Activated naive CD4-positive, alpha-beta T cell treated with anti-CD3 and anti-CD28 coated beads, Interleukin-2, amount 10 ng/mL, durations not matched to agents 7 days and 5 days (primary cell): Measurements from ENCODE around the gene CYSLTR2.

Experiments
- CTCF ChIA-PET: fragments of 350-600 bp; sonication (Branson Sonifier 250); formaldehyde crosslinking; loops from one replicate; lab custom pipeline; 2021; ENCODE audit warnings: antibody characterized with exemption; lab: Charles Lee
- DNase-seq: peaks from one replicate; pipeline ENCODE4 v3.0.0-alpha.2; 2020
- H3K27ac Mint-ChIP-seq: one replicate; pipeline ENCODE4 v1.8.0; 2021; ENCODE audit warnings: mild to moderate bottlenecking, moderate library complexity, mixed read lengths
- H3K27me3 Mint-ChIP-seq: one replicate; pipeline ENCODE4 v1.8.0; 2021; ENCODE audit warnings: mild to moderate bottlenecking, mixed read lengths
- H3K36me3 Mint-ChIP-seq: one replicate; pipeline ENCODE4 v1.8.0; 2021; ENCODE audit warnings: mixed read lengths
- H3K4me1 Mint-ChIP-seq: one replicate; pipeline ENCODE4 v1.8.0; 2021; ENCODE audit warnings: mixed read lengths
- H3K4me3 Mint-ChIP-seq: one replicate; pipeline ENCODE4 v1.8.0; 2021; ENCODE audit warnings: mild to moderate bottlenecking, moderate library complexity, mixed read lengths
- H3K9me3 Mint-ChIP-seq: one replicate; pipeline ENCODE4 v1.8.0; 2021; ENCODE audit warnings: mixed read lengths

CYSLTR2 gene

DNA sequence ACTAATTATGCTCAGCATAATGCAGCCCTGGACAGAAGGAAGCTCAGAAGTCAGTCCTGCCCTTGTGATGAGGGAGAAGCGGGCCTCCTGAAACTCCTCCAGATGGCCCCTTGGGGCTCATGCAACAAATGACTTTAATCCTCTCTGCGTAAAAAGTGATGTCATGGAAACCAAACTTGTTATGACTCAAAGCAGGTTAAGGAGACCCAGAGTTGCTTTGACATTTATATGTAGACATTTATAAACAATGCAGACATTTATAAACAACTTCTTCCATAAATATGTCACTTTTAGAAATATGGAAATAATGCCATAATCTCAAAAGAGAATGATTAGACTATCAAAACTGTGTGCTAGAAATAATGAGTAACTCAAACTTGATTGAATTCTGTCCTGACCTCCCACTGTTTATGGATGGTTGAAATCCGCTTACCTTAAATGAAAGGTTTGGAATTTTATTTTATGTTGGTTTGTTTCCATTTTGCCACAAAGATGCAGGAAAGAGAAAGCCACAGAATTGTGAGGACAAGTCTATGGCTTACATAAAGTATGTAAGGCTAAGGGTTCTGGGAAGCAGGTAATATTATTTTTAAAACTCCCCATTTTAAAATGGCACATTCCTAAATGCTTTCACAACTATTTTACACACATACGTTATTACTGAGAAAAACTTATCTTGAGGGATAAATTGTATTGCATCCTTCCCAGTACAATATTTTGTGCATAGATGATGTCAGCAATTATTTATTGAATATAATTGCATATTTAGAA lies 73.7 kb downstream of the CYSLTR2 start:
- no peaks in the 10 kb centered on the region for H3K36me3 Mint-ChIP-seq
- peaks cover 7% of the 10 kb centered on the region for H3K4me1 Mint-ChIP-seq
- no peak overlapping the region for H3K4me3 Mint-ChIP-seq
- no peak overlapping the region for H3K27ac Mint-ChIP-seq
- H3K27me3 Mint-ChIP-seq = peaks cover 10% of the 10 kb centered on the region
- CTCF ChIA-PET = no interaction called here
- no peaks in the 10 kb centered on the region for H3K9me3 Mint-ChIP-seq
- no peak for DNase-seq

DNA sequence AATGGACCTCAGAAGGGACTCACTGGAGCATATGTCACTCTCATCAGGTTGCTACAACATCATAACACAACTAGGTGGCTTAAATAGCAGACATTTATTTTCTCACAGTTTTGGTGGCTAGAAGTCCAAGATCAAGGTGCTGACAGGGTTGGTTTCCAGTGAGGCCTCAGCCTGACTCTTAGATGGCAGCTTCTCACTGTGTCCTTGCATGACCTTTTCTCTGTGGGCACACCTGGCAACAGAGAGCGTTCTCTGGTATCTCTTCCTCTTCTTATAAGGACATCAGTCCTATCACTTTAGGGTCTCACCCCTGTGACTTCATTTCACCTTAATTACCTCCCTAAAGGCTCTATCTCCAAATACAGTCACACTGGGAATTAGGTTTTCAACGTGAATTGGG lies 74.5 kb downstream of the CYSLTR2 start:
- no peaks in the 10 kb centered on the region for H3K36me3 Mint-ChIP-seq
- CTCF ChIA-PET = no interaction called here
- no peak overlapping the region for H3K27ac Mint-ChIP-seq
- no peak for DNase-seq
- H3K27me3 Mint-ChIP-seq = peaks cover 5% of the 10 kb centered on the region
- no peak overlapping the region for H3K4me3 Mint-ChIP-seq
- no peaks in the 10 kb centered on the region for H3K9me3 Mint-ChIP-seq
- H3K4me1 Mint-ChIP-seq = peaks cover 7% of the 10 kb centered on the region

DNA sequence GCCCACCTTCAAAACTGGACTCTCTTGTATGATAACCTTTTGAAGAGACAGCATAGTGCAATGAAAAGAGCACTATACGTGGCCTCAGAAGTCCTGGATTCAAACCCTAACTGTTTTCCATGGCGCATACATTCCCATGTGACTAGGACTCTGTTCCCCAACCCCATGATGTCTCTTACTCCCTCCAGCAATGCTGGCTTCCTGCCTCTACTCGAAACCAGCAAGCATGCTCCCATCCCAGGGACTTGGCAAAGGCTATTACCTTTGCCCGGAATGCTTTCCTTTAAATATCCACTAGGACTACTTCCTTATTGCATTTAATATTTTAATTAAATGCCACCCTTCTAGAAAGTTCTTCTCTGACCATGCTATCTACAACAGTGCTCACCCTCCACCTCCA lies 75.1 kb downstream of the CYSLTR2 start:
- CTCF ChIA-PET = no interaction called here
- no peaks in the 10 kb centered on the region for H3K36me3 Mint-ChIP-seq
- H3K4me1 Mint-ChIP-seq = peaks cover 7% of the 10 kb centered on the region
- no peak for DNase-seq
- peaks cover 5% of the 10 kb centered on the region for H3K27me3 Mint-ChIP-seq
- H3K27ac Mint-ChIP-seq = no peak overlapping the region
- peaks cover 3% of the 10 kb centered on the region for H3K9me3 Mint-ChIP-seq
- H3K4me3 Mint-ChIP-seq = no peak overlapping the region

DNA sequence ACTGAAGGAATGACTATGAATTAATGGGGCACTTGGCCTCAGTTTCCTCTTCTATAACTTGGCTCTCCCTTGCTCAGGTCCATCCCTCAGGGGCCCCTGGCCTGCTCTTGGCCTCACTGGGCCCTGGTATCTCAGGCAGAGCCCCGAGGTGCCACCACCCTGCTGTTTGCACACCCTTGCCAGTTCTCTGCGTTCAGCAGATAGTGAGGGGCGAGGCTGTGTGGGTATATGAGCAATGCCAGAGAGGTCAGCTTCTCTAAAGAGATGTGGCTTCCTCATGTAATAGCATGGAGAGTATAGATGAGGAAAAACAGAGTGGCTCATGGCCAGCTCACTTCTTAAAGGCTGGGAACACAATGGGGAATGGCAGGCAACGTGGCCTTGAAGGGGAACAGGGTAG lies 76.1 kb downstream of the CYSLTR2 start:
- CTCF ChIA-PET = no interaction called here
- DNase-seq = no peak
- H3K9me3 Mint-ChIP-seq = peaks cover 3% of the 10 kb centered on the region
- H3K4me1 Mint-ChIP-seq = peaks cover 7% of the 10 kb centered on the region
- peaks cover 6% of the 10 kb centered on the region for H3K27me3 Mint-ChIP-seq
- no peaks in the 10 kb centered on the region for H3K36me3 Mint-ChIP-seq
- no peak overlapping the region for H3K27ac Mint-ChIP-seq
- no peak overlapping the region for H3K4me3 Mint-ChIP-seq

DNA sequence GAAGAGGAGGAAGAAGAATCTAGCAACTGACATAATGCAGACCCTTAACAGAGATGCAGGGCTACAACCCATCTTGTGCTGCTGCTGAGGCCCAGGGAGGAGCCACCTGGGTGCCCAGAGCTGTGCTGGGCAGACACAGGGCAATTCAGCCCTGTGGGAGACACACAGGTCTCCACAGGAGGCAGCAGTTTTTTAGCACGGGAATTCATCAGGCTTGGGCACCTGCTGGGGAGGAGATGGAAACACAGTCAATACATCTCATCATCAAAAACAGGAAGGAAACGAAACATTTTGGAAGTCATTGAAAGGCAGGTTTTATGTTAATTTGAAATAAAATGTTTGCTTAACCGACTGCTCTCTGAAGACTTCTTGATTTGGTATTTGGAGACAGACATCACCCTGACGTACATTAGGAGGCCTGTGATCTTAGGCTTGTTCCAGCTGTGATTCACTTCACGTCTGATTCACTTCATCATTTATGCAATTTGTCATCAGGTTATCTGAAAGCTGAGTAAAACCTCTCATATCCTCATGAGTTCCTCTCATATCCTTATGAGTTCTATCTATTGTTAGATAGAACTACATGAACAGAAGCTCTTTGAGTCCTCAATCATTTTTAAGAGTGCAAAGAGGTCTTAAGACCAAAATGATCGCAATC lies 77.4 kb downstream of the CYSLTR2 start:
- H3K27me3 Mint-ChIP-seq = peaks cover 10% of the 10 kb centered on the region
- no peak overlapping the region for H3K27ac Mint-ChIP-seq
- CTCF ChIA-PET = interaction anchor here (0.6 to 5.1 kb wide), 14 partner anchors 8 to 827 kb away, joined by 3 to 53 read pairs (median 4); no protein-coding TSS in a partner anchor
- peaks cover 7% of the 10 kb centered on the region for H3K4me1 Mint-ChIP-seq
- H3K9me3 Mint-ChIP-seq = peaks cover 3% of the 10 kb centered on the region
- H3K36me3 Mint-ChIP-seq = no peaks in the 10 kb centered on the region
- no peak for DNase-seq
- no peak overlapping the region for H3K4me3 Mint-ChIP-seq

DNA sequence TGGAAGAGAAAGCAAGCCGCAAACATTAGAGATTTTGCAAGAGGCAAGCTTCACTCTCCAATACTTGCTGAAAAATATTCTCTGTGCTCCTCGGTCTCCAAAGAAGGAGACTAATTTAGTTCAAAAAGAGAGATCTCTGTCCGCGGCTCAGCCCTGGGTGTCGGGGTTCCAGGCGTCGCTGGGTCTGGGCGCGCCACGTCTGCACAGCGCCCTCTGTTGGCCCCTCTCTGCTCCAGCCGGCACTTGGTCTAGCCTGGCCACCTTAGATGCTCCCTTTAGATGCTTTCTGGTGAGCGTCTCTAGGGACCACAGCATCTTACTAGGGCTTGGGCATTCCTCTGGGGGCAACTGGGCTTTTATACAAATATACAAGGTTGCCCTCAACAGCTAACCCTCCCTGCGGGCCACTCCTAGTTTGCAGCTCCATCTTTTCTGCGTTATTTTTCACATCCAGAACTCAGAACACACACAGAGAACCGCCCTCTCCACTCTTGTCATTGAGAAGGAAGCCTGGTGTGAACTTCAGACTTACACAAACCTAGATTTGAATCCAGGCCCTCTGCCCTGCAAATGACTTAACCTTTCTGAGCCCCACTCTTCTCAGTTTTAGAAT lies 78.3 kb downstream of the CYSLTR2 start:
- Mint-ChIP-seq H3K27me3 (peaks cover 10% of the 10 kb centered on the region), H3K4me3 (peak overlapping the region; percentile 61), H3K36me3 (no peaks in the 10 kb centered on the region), H3K9me3 (peaks cover 3% of the 10 kb centered on the region), H3K4me1 (peaks cover 7% of the 10 kb centered on the region), H3K27ac (no peak overlapping the region)
- CTCF ChIA-PET = interaction anchor here (0.6 to 5.1 kb wide), 13 partner anchors 9 to 828 kb away, joined by 3 to 53 read pairs (median 5); no protein-coding TSS in a partner anchor
- peak; percentile 70 for DNase-seq

DNA sequence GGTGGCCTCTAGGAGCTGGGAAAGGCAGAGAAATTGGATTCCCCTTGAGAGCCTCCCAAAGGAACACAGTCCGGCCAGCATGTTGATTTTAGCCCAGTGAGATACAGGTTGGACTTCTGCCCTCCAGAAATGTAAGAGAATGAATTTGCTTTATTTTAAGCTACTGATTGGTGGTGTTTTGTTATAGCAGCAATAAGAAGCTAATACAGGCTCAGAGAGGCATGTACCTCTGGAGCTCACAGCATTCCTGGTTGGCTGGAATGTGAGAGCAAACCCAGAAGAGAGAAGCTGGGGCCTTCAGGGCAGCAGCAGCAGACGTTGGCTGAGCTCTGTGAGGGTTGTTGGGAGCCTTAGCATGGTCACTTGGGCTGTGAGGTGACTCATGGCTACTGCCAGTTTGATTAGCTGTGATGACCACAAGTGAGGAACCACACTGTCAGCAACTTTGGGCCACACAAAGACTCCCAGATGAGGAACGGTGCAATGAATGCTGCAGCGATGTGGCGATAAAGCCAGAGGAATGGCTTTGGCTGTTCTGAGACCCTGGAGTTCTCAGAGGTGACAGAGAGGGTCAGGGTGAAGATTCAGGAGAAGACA lies 80.1 kb downstream of the CYSLTR2 start:
- no peaks in the 10 kb centered on the region for H3K36me3 Mint-ChIP-seq
- peaks cover 7% of the 10 kb centered on the region for H3K4me1 Mint-ChIP-seq
- H3K4me3 Mint-ChIP-seq = no peak overlapping the region
- CTCF ChIA-PET = interaction anchor here (0.9 to 5.1 kb wide), 6 partner anchors 11 to 200 kb away, joined by 3 to 53 read pairs (median 4); no protein-coding TSS in a partner anchor
- H3K27me3 Mint-ChIP-seq = peaks cover 10% of the 10 kb centered on the region
- H3K27ac Mint-ChIP-seq = no peak overlapping the region
- H3K9me3 Mint-ChIP-seq = peaks cover 3% of the 10 kb centered on the region
- no peak for DNase-seq

DNA sequence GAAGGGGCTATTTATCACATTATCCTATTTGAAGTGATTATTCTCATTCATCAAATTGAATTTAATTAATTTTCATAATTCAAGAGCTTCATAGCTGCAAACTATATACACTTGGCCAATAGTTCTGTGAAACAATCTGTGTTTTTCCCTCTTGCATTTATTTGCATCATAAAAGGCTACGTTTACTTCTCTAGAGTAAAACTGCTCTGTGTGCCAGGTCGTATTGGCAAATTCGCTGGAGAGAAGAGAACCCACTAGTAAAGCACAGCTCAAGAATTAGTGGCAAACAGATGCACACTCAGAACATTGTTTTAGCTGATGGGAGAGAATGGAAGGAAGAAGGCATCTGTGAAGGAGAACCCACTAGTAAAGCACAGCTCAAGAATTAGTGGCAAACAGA lies 81.8 kb downstream of the CYSLTR2 start:
- H3K9me3 Mint-ChIP-seq = peaks cover 3% of the 10 kb centered on the region
- no peak overlapping the region for H3K27ac Mint-ChIP-seq
- DNase-seq = no peak
- H3K36me3 Mint-ChIP-seq = no peaks in the 10 kb centered on the region
- no peak overlapping the region for H3K4me3 Mint-ChIP-seq
- CTCF ChIA-PET = interaction anchor here (0.6 kb wide), 1 partner anchor 460 kb away, joined by 3 read pairs; no protein-coding TSS in a partner anchor
- peaks cover 7% of the 10 kb centered on the region for H3K4me1 Mint-ChIP-seq
- H3K27me3 Mint-ChIP-seq = peaks cover 10% of the 10 kb centered on the region

DNA sequence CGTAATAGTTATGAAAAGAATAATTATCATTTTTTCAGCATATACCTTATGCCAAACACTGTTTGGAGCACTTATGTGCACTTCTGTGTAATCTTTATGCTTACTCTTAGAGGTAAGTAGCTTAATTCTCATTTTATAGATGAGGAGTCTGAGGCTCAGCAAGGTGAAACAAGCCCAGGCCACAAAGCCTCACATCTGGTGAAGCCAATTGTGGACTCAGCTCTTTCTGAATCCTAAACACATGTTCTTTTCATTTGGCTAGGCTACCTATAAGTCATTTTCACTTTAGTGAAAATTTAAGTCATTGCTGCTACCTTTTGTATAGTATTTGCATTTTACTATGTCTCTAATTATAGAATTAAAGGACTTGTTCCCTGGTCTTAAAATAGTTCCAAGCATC lies 84.0 kb downstream of the CYSLTR2 start:
- H3K4me1 Mint-ChIP-seq = no peaks in the 10 kb centered on the region
- no peaks in the 10 kb centered on the region for H3K36me3 Mint-ChIP-seq
- peaks cover 3% of the 10 kb centered on the region for H3K9me3 Mint-ChIP-seq
- H3K27me3 Mint-ChIP-seq = peaks cover 5% of the 10 kb centered on the region
- CTCF ChIA-PET = interaction anchor here (1.2 kb wide), 1 partner anchor 140 kb away, joined by 3 read pairs; no protein-coding TSS in a partner anchor
- H3K4me3 Mint-ChIP-seq = no peak overlapping the region
- no peak overlapping the region for H3K27ac Mint-ChIP-seq
- DNase-seq = no peak

DNA sequence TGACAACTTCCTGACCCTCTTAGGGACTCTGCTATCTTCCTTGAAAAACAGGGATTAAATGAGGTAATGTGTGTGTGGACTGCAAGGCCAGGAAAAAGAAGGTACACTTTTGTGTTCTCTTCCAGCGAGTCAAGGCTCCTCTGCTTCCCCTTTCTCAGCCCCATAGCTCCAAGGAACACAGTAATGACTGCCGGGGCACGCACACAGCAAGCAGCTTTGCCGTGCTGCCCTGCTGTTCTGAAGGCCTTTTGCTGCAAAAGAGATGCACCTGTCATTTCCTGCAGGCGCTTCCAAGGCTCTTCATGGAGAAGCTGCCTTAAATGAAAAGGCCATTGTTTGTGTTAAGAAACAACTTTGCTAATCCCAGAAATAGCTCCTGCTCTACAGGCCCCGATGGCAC lies 84.6 kb downstream of the CYSLTR2 start:
- DNase-seq = no peak
- peaks cover 2% of the 10 kb centered on the region for H3K9me3 Mint-ChIP-seq
- H3K4me1 Mint-ChIP-seq = no peaks in the 10 kb centered on the region
- H3K27ac Mint-ChIP-seq = no peak overlapping the region
- peaks cover 5% of the 10 kb centered on the region for H3K27me3 Mint-ChIP-seq
- CTCF ChIA-PET = interaction anchor here (1.2 kb wide), 1 partner anchor 141 kb away, joined by 3 read pairs; no protein-coding TSS in a partner anchor
- no peaks in the 10 kb centered on the region for H3K36me3 Mint-ChIP-seq
- no peak overlapping the region for H3K4me3 Mint-ChIP-seq

DNA sequence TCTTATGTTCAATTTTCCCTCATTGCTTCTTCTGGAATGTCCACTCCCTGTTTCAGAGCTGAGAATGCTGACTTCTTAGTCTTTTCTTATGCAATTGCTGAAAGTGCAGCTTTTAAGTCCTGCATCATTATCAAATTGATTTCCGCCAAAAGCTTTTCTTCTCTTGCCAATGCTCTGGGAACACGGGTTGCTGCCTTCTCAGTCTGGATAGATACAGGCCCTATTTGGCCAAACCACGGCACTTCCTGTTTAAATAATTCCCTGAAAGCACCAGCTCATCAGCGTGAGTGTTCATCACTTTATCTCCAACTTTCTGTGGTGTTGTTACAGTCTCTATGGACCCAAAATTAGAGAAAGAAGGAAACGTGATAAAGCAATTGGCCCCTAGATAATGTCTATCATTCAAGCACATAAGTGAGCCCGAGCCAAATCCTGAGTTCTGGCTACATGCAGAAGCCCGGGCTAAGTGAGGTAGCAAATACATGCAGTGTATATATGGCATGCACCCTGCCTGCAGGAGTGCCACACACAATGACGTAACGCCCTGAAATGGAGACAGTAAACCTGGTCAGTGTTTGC lies 85.7 kb downstream of the CYSLTR2 start:
- no peak overlapping the region for H3K27ac Mint-ChIP-seq
- CTCF ChIA-PET = interaction anchor here (1.1 kb wide), 1 partner anchor 11 kb away, joined by 3 read pairs; no protein-coding TSS in a partner anchor

DNA sequence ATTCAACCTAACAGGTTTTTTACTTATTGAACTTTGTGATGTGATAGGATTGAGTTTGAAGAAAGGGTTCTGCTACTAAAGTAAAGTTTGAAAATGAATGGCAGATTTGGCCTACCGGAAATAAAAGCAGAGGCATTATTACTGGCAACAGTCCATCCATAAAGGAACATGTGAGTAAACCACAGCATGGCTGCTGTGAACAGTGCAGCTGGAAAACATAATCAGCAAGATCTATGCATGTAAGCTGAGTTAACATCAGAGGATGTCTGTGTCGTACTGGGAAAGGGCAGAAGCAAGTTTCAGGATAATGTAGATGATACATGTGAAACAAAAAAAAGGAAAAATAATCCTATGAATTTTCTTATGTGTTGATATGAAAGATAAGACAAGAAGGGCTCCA lies 87.6 kb downstream of the CYSLTR2 start:
- no peak for DNase-seq
- H3K27ac Mint-ChIP-seq = no peak overlapping the region
- no peaks in the 10 kb centered on the region for H3K4me1 Mint-ChIP-seq
- H3K36me3 Mint-ChIP-seq = no peaks in the 10 kb centered on the region
- H3K27me3 Mint-ChIP-seq = no peaks in the 10 kb centered on the region
- H3K9me3 Mint-ChIP-seq = peaks cover 3% of the 10 kb centered on the region
- H3K4me3 Mint-ChIP-seq = no peak overlapping the region
- CTCF ChIA-PET = interaction anchor here (1.4 kb wide), 1 partner anchor 140 kb away, joined by 3 read pairs; no protein-coding TSS in a partner anchor

More for the DNA sequence above, 85.7 kb downstream of the CYSLTR2 start:
- Mint-ChIP-seq H3K27me3 (peaks cover 5% of the 10 kb centered on the region), H3K4me3 (no peak overlapping the region), H3K36me3 (no peaks in the 10 kb centered on the region), H3K9me3 (peaks cover 3% of the 10 kb centered on the region), H3K4me1 (no peaks in the 10 kb centered on the region)
- no peak for DNase-seq

DNA sequence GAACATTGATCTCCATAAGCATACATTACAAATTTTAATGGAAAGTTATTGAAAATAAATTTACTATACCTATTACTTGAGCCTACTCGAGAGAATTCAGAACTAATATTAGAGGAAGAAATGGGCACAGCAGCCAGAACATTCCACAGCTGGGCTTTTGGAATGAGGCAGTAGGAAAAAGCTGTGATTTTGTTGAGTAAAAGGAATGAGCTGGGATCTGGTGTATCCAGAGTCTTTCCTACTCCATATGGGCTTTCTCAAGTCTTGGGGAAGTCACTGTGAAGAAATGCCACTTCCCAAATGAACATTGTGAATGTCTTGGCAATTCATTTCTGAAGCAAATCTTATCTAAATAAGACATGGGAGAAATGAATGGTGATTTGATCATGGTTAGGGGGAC lies 93.1 kb downstream of the CYSLTR2 start:
- no peaks in the 10 kb centered on the region for H3K36me3 Mint-ChIP-seq

More for the DNA sequence above, 93.1 kb downstream of the CYSLTR2 start:
- Mint-ChIP-seq H3K4me3 (no peak overlapping the region), H3K9me3 (peaks cover 3% of the 10 kb centered on the region), H3K27me3 (no peaks in the 10 kb centered on the region), H3K4me1 (no peaks in the 10 kb centered on the region), H3K27ac (no peak overlapping the region)
- CTCF ChIA-PET = no interaction called here
- DNase-seq = no peak
